Stimulated activated CD8-positive, alpha-beta memory T cell treated with anti-CD3 and anti-CD28 coated beads, Interleukin-15, amount 100 ng/mL, for 1 hour (primary cell): Measurements from ENCODE around the gene RNU6-8.

Experiments
- DNase-seq: peaks from one replicate; pipeline ENCODE4 v3.0.0-alpha.2; 2020; ENCODE audit warnings: low read depth

Gene RNU6-8

DNA sequence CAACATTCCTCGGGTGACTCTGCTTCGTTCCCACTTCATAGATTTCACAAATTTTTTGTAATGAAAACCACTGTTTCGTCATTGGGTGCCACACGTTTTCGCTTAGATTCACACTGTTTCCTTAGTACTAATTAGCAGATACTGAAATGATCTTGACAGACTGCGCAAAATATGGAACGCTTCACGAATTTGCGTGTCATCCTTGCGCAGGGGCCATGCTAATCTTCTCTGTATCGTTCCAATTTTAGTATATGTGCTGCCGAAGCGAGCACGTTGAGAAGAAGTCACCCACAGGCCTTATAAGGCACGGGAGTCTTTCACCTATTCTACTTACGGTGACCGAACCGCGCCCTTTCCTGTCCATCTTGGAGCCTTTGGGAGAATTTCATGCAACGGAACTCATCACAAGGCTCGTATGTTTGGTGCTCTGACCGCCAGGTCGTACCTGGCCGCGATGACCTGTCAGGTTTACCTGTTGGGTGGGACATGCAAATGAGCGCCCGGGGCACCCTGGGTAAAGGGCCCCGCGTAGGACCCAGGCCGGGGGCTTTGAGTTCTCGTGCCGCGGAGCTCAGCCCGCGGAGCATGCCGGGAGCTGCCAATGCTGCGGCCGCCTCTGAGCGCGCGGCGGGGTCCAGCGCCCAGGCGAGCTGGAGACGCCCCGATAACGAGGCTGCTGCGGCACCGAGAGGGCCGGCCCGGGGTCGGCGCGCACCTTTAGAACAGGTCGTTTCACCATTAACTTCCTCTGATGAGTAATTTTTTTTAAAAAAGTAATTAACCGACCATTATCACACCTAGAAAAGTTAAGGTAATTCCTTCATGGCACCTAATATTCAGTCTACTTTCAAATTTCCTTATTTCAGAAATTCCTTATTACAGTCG, at the start of gene RNU6-8:
RNU6-8 (minus strand) TSS at position 272 of the 885 bp plus-strand sequence.
- peak; percentile 73 for DNase-seq

GRCh38 chr14:32252030-32252670, 49.1 kb upstream of the RNU6-8 start:
- peak; percentile 2 for DNase-seq

- no peak for DNase-seq
These were observed 48.5 kb upstream of the RNU6-8 start for GRCh38 chr14:32251530-32251929.

- no peak for DNase-seq
These were observed 47.6 kb upstream of the RNU6-8 start for GRCh38 chr14:32250681-32251080.

DNA sequence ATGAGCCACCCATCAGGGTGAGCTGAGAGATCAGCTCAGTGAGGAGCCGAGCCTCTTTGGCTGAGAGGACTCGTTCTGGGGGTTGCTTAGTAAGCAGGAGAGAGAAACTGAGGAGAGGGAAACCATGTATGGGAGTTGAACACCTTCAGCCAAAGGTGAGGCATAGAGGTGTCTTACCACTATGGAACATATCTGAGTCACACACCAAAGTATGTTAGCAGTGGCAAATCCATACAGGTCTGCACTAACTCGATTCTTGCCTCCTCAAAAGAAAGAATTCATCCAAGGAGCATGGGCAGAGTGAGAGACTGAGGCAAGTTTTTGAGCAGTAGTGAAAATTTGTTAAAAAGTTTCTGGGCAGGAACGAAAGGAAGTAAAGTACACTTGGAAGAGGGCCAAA, 46.7 kb upstream of the RNU6-8 start:
- DNase-seq, result no peak

DNA sequence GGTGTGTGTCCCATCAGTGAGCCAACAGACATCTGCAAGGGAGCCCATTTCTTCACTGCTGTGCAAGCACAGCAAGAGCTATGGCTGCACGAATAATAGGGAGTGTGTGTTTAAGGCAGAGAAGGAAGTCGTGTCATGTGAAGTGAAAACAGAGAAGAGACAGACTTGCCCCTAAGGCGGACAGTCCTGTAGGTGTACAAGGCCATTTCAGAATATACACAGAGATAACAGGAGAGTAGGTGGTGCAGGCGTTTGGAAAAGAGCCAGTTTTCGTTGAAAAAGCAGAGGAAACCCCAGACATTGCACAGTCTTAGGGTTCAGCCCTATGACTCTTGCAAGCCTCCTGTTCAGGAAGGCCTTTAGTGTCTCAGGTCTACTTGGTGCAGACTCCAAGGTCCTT, 46.3 kb upstream of the RNU6-8 start:
- DNase-seq, result no peak

DNA sequence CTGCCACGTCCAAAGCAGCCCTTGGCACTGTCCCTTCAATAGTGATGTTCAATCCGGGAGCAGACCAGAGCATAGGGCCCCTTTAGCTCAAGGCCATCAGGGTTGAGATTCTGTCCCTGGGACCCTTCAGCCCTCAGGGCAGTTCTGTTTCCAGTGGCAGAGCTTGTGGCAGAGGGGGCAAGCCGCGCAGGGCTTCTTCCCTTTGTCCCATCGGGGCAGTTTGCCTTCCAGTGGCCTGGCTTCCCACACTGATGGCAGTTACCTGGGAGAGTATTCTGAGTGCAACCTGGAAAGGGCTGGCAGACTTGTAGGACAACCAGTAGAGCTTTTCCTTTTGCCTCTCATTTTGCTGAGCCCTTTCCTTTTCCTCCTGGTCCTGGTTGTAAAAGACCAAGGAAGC, 43.7 kb upstream of the RNU6-8 start:
- DNase-seq, result no peak

GRCh38 chr14:32244404-32244803, 41.3 kb upstream of the RNU6-8 start:
- no peak for DNase-seq

GRCh38 chr14:32233260-32233659, 30.2 kb upstream of the RNU6-8 start:
- DNase-seq, result no peak

DNA sequence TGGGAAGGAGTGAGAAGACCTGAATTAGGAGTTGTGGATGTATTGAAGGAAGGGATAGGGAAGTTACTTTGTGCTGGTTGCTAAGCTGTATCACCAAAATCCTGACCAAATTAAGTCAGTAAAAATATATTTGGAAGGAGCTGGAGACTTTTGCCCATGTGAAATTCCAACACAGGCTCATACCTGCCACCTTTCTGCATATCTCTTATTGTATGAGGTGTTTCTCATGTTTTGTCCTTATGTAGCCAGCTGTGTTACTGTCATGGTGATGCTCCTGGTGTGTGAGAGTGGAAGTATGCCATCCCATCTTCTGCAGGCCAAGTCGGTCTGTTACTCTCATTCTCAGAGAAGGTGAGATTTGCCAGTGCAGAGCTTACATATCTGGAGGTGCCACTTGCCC, 29.4 kb upstream of the RNU6-8 start:
- DNase-seq, result no peak

DNA sequence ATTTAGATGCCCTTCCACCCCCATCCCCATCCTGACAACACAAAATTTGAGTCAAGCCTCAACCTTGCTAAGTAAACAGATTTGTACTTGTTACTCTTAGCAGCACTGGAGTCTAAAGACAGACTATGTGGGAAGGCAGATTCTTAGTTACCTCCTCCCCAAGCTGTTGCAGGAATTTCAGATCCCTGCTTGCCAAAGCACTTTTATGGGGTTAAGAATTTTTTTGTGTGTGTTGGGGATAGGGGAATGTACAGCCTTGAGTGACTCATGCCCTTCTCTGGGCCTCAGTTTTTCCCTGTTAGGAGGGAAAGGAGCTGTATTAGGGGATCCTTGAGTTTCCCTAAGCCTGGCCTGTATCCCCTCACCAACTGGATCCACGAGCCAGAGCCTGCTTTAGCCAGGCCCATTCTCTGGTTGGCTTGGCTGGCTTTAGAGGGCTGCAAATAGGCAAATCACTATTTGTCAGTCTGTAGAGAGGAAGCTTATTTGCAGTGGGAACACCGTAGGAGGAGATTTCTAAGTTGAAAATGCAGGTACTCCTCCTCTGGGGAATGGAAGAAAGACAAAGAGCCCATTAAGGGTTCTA, 27.7 kb upstream of the RNU6-8 start:
- no peak for DNase-seq

GRCh38 chr14:32230181-32230580, 27.1 kb upstream of the RNU6-8 start:
- DNase-seq, result no peak

GRCh38 chr14:32226056-32226455, 23.0 kb upstream of the RNU6-8 start:
- DNase-seq, result no peak

- no peak for DNase-seq
These were observed 22.4 kb upstream of the RNU6-8 start for GRCh38 chr14:32225378-32225920.

DNA sequence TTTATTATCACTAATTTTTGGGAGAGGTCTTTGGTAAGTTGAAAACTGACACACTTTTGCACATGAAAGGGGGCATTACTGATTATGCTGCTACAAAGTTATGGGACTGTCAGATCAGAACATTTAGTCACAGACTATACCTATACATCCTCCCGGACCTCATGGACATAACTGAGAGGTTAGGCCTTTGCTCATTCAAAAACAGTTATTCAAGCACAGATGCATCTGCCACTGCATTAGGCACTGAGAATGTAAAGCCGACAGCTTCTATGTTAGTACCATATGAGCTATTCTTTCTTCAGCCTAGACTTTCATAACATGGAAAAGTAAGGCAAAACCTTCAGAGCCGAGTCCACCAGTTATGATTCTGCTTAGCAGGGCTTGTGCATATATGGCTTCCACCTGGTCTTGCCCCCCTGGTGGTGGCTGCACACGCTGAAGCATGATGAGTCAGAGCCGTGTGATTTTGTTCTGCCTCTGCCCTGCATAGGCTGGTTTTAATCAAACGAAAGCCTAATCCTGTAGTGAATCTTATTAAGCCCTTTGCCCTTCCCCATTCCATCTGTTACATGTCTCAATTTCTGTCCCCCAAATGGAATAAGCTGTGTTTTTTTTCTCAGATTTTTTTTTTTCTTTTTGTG, 21.8 kb upstream of the RNU6-8 start:
- DNase-seq, result no peak

- no peak for DNase-seq
These were observed 14.2 kb upstream of the RNU6-8 start for GRCh38 chr14:32217301-32217700.

DNA sequence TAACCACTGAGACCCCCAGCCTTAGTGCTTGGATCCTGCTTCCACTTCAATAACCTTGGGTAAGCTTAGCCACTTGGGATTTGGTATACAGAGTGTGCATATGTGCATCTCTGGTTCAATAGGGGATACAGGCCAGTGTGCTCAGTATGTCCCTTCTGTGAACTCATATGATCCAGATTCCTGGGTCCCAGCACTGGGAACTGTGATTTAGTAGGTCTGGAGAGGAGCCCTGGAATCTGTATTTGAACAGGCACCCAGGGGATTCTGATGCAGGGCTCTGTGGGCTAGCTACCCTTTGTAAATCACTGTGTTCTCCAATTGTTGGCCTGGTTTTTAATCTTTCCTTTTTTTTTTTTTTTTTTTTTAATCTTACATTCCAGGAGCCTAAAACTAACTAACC, 9.8 kb upstream of the RNU6-8 start:
- DNase-seq, result no peak

- no peak for DNase-seq
These were observed 8.0 kb upstream of the RNU6-8 start for GRCh38 chr14:32211068-32211404.

GRCh38 chr14:32209471-32209870, 6.4 kb upstream of the RNU6-8 start:
- DNase-seq, result no peak

- no peak for DNase-seq
These were observed 5.4 kb upstream of the RNU6-8 start for GRCh38 chr14:32208490-32208889.

DNA sequence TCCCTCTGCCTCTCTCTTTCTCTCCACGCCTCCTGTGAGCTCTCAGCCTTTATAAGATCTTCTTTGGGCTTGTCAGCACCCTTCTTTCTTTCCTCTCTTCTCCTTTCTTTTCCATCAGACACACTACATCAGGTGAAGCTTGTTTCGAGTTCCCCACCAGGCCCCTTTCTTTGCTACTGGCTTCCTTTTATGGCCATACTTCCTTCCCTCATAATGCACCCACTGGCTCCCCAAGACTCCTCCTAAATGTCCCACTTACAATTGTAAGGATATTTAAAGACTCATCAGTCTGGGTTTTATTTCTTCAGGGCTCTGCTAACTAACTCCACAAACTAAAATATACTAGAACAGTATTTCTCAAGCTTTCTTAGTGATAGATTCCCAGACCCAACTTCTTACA, 3.5 kb upstream of the RNU6-8 start:
- DNase-seq, result no peak

DNA sequence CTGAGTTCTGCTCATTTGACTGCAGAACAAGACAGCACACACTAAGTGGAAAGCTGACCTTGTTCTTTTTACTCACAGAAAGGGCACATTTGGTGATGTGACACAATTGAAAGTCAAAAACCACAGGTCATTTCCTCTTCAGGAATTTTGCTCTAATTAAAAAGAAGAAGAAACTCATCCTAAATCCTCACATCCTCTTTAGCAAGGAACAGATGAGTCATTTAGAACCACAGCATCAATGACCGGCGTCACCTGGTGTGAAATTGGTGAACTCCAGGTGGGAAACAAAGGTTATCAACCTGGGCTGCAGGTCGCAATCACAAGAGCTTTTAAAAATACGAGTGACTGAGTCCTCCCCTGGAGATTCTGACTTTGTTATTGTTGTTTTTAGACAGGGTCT, 2.9 kb upstream of the RNU6-8 start:
- no peak for DNase-seq

DNA sequence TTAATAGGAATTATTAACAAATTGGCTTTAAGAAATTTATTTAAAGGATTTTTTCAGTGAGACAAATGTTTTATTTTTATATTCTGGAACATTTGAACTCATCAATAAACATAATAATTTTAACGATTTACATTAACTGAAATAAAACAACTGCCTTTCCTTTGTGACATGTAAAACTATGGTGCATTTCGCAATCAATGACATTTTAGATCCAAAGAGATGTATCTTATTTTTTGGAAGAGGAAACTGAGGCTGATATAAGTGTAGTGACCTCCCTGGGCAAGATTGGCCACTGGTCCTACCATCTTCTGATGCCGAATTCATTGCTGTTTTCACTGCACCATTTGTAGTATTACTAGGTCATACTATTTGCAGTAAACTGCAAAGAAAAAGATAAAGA, 2.5 kb upstream of the RNU6-8 start:
- no peak for DNase-seq
